Left lobe of liver (tissue), 2 donors: ENCODE data around the gene SND1. TPM values are rescaled to one million over a fixed set of nuclear protein-coding genes. Genes with fewer than 3 reads are reported as not detected.
A peak's percentile ranks its signal among the peaks of the same experiment; 100 is the strongest.

Experiments used
- ATAC-seq: fragments of 200-7000 bp; cut with Tn5 transposase; one replicate; pipeline ENCODE4 v1.9.1; 2020; ENCODE audit warnings: mild to moderate bottlenecking, moderate library complexity
- DNase-seq: peaks from one replicate; pipeline ENCODE4 v3.0.0-alpha.2; 2020; ENCODE audit warnings: low spot score
- total RNA-seq: library from RNA; stranded (reverse); gene quantifications from one replicate; pipeline ENCODE4 v1.2.1, GENCODE V29; 2021
- donor health status: DM: no; HTN: no; CAD: no; lungs with moderate emphysema.
- donor health status: DM: no; HTN: yes; CAD: no.

The SND1 gene
- total RNA-seq, 1 donor from 2014 or later, result 152 TPM

- peak; percentile 37 for DNase-seq
- no peak for ATAC-seq
Measured at GRCh38 chr7:128115821-128116723, 464.1 kb downstream of the SND1 start.

- ATAC-seq (no peak), DNase-seq (peak; percentile 19)
Measured at GRCh38 chr7:128116740-128117139, 464.7 kb downstream of the SND1 start.

DNA sequence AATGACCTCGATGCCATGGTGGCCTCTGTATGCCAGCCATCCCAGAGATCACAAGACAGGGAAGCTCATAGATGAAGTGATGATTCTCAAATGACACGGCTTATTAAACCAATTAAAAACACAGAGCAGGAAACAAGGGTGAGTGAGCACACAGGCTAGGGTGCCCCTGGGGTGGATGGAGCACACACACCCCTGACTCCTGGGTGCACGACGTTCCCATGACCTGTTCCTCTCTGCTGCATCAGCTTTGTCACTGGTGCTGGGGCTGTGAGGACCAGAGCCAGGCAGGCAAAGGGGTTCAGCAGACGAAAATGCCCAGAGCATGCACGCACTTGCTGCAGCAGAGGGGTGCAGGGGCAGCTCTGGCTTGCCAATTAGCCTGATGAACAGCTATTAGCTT lies 465.7 kb downstream of the SND1 start:
- ATAC-seq (no peak), DNase-seq (peak; percentile 27)

DNA sequence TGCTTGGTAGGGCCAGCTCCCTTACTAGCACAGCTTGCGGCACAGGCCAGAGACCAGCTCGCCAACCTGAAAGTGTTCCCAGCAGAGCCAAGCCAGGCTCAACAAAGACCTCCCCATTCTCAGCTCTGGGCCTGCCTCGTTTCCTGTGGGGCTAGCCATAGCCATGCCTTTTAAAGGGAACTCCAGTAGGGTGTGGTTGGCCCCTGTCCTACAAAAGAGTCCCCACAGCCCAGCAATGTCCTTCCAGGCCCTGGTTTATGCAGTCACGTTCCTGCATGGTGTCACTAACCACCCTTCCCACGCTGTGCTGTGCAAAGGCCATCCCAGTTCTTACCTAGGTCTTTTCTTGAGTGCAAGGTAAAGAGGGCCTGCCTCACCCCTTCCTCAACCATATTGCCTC lies 467.0 kb downstream of the SND1 start:
- DNase-seq, result peak; percentile 41

GRCh38 chr7:128120116-128120515 lies 468.1 kb downstream of the SND1 start:
- ATAC-seq, result no peak

More for the DNA sequence above, 467.0 kb downstream of the SND1 start:
- no peak for ATAC-seq

GRCh38 chr7:128120976-128121490 lies 469.0 kb downstream of the SND1 start:
- DNase-seq, result peak; percentile 26
- no peak for ATAC-seq

More at GRCh38 chr7:128120116-128120515, 468.1 kb downstream of the SND1 start:
- DNase-seq, result no peak

- peak; percentile 17 for ATAC-seq
- peak; percentile 44 for DNase-seq
Measured at GRCh38 chr7:128121711-128122530, 469.9 kb downstream of the SND1 start.

- DNase-seq (peak; percentile 50), ATAC-seq (peak; percentile 86)
Measured at GRCh38 chr7:128122576-128123290, 470.7 kb downstream of the SND1 start.

GRCh38 chr7:128123291-128124037 lies 471.5 kb downstream of the SND1 start:
- ATAC-seq (peak; percentile 11), DNase-seq (peak; percentile 34)

- DNase-seq (no peak), ATAC-seq (no peak)
Measured at GRCh38 chr7:128124786-128125185, 472.8 kb downstream of the SND1 start.

GRCh38 chr7:128125816-128126215 lies 473.8 kb downstream of the SND1 start:
- DNase-seq (no peak), ATAC-seq (no peak)

GRCh38 chr7:128128401-128128800 lies 476.4 kb downstream of the SND1 start:
- no peak for ATAC-seq
- DNase-seq, result no peak

DNA sequence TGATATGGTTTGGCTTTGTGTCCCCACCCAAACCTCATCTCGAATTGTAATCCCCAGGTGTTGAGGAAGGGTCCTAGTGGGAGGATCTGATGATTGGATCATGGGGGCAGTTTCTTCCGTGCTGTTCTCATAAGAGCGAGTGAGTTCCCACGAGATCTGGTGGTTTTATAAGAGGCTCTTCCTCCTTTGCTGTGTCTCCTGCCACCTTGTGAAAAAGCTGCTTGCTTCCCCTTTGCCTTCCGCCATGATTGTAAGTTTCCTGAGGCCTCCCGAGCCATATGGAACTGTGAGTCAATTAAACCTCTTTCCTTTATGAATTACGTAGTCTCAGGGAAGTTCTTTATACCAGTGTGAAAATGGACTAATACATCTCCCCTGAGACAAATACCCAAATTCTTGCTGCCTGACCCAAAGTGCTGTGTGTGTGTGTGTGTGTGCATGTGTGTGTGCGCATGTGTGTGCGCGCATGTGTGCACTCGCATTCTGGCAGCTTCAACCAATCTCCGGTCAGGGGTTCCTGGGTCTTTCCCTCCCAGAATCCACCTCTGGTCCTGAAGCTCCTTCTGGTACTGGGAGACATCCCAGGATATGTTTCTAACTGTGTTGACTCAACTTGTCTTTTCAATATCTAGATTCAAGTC lies 477.4 kb downstream of the SND1 start:
- DNase-seq (peak; percentile 15), ATAC-seq (no peak)

DNA sequence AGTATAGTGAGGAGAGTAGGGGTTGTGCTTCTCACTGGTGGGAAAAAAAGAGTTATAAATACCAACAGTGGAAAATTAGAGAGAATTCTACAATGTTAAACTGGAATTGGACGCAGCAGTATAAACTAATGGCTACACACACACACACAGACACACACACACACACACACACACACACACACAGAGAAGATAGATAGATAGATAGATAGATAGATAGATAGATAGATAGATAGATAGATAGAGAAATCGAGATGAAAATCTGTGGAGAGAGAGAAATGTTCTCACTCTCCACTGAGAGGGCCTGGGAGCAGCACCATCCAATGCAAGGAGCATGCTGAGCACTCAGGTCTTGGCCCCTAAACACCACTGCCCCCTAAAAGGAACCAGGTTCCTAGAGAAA lies 479.1 kb downstream of the SND1 start:
- DNase-seq (no peak), ATAC-seq (no peak)

DNA sequence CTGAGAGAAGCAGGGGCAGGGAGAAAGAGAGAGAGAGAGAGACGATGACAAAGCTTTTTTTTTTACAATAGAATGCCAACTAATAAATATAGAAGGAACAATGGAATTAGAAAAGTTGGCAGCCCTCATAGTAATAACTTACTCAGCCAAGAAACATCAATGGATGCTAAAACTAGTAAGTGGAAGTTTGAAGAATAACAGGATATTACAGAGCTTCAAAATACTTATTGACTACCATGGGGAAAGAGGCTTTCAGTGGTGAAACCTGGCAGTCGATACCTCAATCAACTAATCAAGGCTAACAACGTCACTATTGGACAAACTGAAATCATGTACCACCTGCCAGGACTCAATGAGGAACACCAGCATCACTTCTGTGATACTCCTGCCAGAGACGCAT lies 479.7 kb downstream of the SND1 start:
- ATAC-seq, result no peak
- no peak for DNase-seq

DNA sequence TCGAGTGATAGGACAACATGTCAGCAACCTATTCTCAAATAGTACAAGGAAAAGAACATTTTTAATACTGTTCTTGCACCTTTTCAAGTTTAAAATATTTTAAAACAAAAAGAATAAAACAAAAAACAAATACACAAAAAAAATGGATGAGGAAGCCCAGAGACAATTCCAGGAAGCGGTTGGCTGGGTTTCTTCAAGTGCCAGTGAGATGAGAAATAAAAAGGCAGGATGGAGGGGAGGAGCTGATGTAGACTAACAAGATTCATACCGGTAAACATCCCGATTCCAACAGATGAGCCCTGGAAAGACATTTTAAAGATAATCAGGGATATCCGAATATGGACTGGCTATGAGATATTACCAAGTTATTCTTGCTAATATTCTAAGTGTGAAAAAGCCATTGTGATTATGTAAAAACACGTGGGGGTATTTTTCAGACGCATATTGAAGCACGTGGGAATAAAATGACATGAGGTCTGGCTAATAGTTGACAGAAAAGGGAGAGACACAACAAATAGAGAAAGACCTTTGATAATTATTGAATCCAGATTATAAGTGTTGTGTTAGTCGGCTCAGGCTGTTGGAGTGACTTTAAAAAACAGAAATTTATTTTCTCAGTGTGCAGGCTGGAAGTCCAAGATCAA lies 480.6 kb downstream of the SND1 start:
- no peak for DNase-seq
- ATAC-seq, result no peak

- no peak for ATAC-seq
- no peak for DNase-seq
Measured at GRCh38 chr7:128135159-128135514, 483.1 kb downstream of the SND1 start.

DNA sequence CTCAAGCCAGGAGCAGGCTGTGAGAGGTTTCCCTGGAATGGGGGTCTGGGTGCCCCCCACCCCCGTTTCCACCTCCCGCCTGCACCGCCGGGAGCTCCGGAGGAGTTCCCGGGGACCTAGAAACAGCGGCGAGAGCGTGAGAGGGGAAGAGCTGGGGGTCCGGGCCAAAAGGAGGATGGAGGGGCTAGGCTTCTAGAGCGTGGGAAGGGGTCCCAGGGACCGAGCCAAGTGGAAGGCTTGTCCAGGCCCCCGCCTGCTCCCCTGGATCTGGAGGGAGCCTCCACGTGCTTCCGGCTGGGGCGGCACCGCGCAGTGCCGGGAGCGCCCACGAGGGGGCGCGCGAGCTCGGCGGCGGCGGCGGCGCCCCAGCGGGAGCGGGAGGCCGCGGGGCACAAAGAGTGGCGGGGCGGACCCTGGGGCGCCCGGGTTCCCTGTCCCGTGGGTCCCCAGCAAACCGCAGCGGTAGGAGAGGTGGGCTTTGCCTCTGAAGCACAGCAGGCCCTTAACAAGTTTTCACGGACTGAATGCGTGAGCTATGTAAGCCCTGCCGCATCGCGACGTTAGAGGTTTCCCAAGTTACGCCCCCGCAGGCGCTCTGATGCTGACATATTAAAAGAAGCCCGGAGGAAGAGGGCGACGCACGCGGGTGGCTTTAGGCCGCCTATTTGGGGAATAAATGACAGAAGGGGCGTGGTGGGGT lies 483.7 kb downstream of the SND1 start:
- ATAC-seq (peak; percentile 99), DNase-seq (peak; percentile 62)

- no peak for DNase-seq
- ATAC-seq, result peak; percentile 32
Measured at GRCh38 chr7:128136215-128136597, 484.2 kb downstream of the SND1 start.
